HEK293 (cell line): Measurements from ENCODE around the gene EXOC8.

ENCODE experiments used
- SP2 ChIP-seq: fragments of 450-650 bp; formaldehyde crosslinking; IDR thresholded peaks from 2 replicates; pipeline ENCODE4 v1.5.1; 2016; ENCODE audit warnings: missing biosample characterization, missing genetic modification characterization
- ZBTB8A ChIP-seq: fragments of 450-650 bp; formaldehyde crosslinking; IDR thresholded peaks from 2 replicates; pipeline ENCODE4 v1.5.1; 2016; ENCODE audit warnings: missing biosample characterization, missing genetic modification characterization
- ZNF175 ChIP-seq: fragments of 450-650 bp; formaldehyde crosslinking; IDR thresholded peaks from 2 replicates; pipeline ENCODE4 v1.5.1; 2016; ENCODE audit warnings: missing biosample characterization, missing genetic modification characterization
- ZNF274 ChIP-seq, 2 experiments: fragments of 200-500 bp in 1 of 2; fragments of 450-650 bp in 1 of 2; sonication (Bioruptor generic) in 1 of 2; formaldehyde crosslinking in 1 of 2; IDR thresholded peaks; 2 replicates each; pipeline versions ENCODE4 v1.5.1 to v1.6.1; 2014 to 2016; ENCODE audit warnings: borderline replicate concordance in 1 of 2, inconsistent platforms in 1 of 2, low read length in 1 of 2, missing biosample characterization in 1 of 2, missing genetic modification characterization in 1 of 2
- ZNF394 ChIP-seq: fragments of 450-650 bp; formaldehyde crosslinking; IDR thresholded peaks from 2 replicates; pipeline ENCODE4 v1.5.1; 2016; ENCODE audit warnings: missing biosample characterization, missing genetic modification characterization, mild to moderate bottlenecking, moderate library complexity, borderline replicate concordance
- ZNF558 ChIP-seq: fragments of 450-650 bp; formaldehyde crosslinking; IDR thresholded peaks from 2 replicates; pipeline ENCODE4 v1.5.1; 2016; ENCODE audit warnings: missing biosample characterization, missing genetic modification characterization
- ZNF670 ChIP-seq: fragments of 450-650 bp; formaldehyde crosslinking; IDR thresholded peaks from 2 replicates; pipeline ENCODE4 v1.5.1; 2016; ENCODE audit warnings: missing biosample characterization, missing genetic modification characterization, low read depth
- ZNF677 ChIP-seq: fragments of 450-650 bp; IDR thresholded peaks from 2 replicates; pipeline ENCODE4 v1.5.0; 2018; ENCODE audit warnings: missing biosample characterization, mild to moderate bottlenecking, missing genetic modification characterization, moderate library complexity
- ZNF747 ChIP-seq: fragments of 450-650 bp; formaldehyde crosslinking; IDR thresholded peaks from 2 replicates; pipeline ENCODE4 v1.5.1; 2016; ENCODE audit warnings: missing biosample characterization, missing genetic modification characterization
- ZNF792 ChIP-seq: fragments of 450-650 bp; formaldehyde crosslinking; IDR thresholded peaks from 2 replicates; pipeline ENCODE4 v1.5.1; 2016; ENCODE audit warnings: missing biosample characterization, missing genetic modification characterization
- TF ChIP-seq, protein P1 (sequence below): fragments of 450-650 bp; formaldehyde crosslinking; IDR thresholded peaks from 2 replicates; pipeline ENCODE4 v1.5.1; 2016; ENCODE audit warnings: missing biosample characterization, missing genetic modification characterization
- TF ChIP-seq, protein P2 (sequence below): fragments of 450-650 bp; formaldehyde crosslinking; IDR thresholded peaks from 2 replicates; pipeline ENCODE4 v1.5.1; 2016; ENCODE audit warnings: missing biosample characterization, missing genetic modification characterization, low read depth
- TF ChIP-seq, protein P3 (sequence below): fragments of 450-650 bp; formaldehyde crosslinking; IDR thresholded peaks from 2 replicates; pipeline ENCODE4 v1.5.1; 2016; ENCODE audit warnings: missing biosample characterization, missing genetic modification characterization

DNA sequence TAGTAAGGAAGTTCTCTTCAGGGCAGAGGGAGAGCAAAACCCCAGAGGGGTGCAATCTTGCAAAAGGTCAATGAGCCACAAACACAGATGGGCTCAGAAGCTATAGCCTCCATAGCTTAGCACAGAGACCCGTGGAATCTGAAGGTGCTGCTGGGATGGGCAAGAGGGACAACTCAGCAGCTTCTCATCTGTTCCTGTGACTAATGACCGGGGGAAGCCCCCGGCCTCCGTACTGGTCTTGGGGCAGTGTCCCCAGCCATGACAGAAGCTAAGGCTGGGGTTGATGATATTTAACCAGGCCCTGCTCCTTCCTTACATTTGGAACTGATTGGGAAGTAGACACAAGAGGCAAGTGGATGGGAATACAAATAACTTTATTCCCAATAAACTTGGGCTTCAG, 19.1 kb downstream of the EXOC8 start:
- TF ChIP-seq ZNF670 (no peak), ZNF394 (tag by site-specific recombination) (no peak), ZNF558 (tag by site-specific recombination) (no peak), SP2 (tag by site-specific recombination) (no peak), ZNF274 (IDR thresholded peaks at IDR 0.05; ENCODE audit: low read length) (no peak), ZNF274 (tag by site-specific recombination; IDR thresholded peaks at IDR 0.05; ENCODE audit: borderline replicate concordance) (no peak), ZNF677 (tag by site-specific recombination) (no peak), ZNF792 (tag by site-specific recombination) (no peak), ZBTB8A (tag by site-specific recombination) (no peak), ZNF747 (tag by site-specific recombination) (no peak), ZNF175 (no peak)
- TF ChIP-seq, protein P1, sequence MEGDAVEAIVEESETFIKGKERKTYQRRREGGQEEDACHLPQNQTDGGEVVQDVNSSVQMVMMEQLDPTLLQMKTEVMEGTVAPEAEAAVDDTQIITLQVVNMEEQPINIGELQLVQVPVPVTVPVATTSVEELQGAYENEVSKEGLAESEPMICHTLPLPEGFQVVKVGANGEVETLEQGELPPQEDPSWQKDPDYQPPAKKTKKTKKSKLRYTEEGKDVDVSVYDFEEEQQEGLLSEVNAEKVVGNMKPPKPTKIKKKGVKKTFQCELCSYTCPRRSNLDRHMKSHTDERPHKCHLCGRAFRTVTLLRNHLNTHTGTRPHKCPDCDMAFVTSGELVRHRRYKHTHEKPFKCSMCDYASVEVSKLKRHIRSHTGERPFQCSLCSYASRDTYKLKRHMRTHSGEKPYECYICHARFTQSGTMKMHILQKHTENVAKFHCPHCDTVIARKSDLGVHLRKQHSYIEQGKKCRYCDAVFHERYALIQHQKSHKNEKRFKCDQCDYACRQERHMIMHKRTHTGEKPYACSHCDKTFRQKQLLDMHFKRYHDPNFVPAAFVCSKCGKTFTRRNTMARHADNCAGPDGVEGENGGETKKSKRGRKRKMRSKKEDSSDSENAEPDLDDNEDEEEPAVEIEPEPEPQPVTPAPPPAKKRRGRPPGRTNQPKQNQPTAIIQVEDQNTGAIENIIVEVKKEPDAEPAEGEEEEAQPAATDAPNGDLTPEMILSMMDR (tag by site-specific recombination) = no peak
- TF ChIP-seq, protein P2, sequence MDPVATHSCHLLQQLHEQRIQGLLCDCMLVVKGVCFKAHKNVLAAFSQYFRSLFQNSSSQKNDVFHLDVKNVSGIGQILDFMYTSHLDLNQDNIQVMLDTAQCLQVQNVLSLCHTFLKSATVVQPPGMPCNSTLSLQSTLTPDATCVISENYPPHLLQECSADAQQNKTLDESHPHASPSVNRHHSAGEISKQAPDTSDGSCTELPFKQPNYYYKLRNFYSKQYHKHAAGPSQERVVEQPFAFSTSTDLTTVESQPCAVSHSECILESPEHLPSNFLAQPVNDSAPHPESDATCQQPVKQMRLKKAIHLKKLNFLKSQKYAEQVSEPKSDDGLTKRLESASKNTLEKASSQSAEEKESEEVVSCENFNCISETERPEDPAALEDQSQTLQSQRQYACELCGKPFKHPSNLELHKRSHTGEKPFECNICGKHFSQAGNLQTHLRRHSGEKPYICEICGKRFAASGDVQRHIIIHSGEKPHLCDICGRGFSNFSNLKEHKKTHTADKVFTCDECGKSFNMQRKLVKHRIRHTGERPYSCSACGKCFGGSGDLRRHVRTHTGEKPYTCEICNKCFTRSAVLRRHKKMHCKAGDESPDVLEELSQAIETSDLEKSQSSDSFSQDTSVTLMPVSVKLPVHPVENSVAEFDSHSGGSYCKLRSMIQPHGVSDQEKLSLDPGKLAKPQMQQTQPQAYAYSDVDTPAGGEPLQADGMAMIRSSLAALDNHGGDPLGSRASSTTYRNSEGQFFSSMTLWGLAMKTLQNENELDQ (tag by site-specific recombination) = no peak
- TF ChIP-seq, protein P3, sequence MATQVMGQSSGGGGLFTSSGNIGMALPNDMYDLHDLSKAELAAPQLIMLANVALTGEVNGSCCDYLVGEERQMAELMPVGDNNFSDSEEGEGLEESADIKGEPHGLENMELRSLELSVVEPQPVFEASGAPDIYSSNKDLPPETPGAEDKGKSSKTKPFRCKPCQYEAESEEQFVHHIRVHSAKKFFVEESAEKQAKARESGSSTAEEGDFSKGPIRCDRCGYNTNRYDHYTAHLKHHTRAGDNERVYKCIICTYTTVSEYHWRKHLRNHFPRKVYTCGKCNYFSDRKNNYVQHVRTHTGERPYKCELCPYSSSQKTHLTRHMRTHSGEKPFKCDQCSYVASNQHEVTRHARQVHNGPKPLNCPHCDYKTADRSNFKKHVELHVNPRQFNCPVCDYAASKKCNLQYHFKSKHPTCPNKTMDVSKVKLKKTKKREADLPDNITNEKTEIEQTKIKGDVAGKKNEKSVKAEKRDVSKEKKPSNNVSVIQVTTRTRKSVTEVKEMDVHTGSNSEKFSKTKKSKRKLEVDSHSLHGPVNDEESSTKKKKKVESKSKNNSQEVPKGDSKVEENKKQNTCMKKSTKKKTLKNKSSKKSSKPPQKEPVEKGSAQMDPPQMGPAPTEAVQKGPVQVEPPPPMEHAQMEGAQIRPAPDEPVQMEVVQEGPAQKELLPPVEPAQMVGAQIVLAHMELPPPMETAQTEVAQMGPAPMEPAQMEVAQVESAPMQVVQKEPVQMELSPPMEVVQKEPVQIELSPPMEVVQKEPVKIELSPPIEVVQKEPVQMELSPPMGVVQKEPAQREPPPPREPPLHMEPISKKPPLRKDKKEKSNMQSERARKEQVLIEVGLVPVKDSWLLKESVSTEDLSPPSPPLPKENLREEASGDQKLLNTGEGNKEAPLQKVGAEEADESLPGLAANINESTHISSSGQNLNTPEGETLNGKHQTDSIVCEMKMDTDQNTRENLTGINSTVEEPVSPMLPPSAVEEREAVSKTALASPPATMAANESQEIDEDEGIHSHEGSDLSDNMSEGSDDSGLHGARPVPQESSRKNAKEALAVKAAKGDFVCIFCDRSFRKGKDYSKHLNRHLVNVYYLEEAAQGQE = no peak
